Measurements from ENCODE around the gene TACC2.

TACC2 gene

DNA sequence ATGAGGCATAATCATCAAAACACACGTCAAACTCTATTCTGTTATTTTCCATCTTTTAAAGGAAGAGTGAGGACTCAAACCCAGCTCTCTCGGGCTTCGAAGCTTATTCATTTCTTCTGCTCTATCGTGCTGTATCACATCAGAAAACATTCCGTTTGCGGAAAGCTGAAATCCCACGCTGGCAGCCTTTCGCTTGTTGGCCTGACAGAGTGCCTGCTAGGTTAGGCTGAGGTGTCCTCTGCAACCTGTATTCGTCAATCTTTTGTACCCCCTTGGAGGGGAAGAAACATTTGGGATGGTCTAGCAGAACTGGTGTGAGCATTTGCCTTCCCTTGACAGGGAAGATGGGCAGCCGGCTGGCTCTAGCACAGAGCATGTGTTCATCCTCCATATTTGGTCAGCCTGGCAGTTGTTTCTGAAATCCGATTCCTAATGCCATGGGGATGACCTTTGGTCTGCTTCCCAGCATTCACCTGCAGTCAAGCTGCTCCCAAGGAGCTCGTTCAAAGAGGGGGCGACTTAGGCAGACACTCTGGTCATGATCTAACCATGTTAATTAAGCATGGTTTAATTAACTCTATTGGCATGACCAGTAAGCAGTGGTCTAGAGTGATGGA lies 55.2 kb downstream of the TACC2 start:
- H3K4me3 ChIP-seq (ENCODE audit: low read length): no peak overlapping the region
- TF ChIP-seq, protein P1, sequence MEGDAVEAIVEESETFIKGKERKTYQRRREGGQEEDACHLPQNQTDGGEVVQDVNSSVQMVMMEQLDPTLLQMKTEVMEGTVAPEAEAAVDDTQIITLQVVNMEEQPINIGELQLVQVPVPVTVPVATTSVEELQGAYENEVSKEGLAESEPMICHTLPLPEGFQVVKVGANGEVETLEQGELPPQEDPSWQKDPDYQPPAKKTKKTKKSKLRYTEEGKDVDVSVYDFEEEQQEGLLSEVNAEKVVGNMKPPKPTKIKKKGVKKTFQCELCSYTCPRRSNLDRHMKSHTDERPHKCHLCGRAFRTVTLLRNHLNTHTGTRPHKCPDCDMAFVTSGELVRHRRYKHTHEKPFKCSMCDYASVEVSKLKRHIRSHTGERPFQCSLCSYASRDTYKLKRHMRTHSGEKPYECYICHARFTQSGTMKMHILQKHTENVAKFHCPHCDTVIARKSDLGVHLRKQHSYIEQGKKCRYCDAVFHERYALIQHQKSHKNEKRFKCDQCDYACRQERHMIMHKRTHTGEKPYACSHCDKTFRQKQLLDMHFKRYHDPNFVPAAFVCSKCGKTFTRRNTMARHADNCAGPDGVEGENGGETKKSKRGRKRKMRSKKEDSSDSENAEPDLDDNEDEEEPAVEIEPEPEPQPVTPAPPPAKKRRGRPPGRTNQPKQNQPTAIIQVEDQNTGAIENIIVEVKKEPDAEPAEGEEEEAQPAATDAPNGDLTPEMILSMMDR (conservative IDR thresholded peaks at IDR 0.05; ENCODE audit: low read depth, low read length): no peak
- DNase-seq (ENCODE audit: low read depth): no peak

DNA sequence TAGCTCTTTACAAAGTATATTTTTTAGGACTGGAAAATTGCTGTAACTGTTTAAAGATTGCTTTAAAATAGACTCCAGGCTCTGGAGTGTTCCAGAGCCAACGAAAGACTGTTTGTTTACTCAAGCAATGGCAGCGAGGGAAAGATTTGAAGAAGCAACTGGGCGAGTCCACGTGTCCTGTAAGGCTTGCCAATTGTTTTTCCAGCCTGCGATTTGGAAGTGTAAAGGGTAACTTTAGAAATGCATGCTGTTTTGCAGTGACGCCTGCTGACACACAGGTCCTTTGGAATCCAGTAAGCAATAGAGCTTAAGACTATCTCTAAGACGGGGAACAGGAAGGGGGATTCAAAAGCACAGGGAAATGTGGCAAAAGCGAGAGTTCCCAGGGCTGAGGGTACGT lies 55.8 kb downstream of the TACC2 start:
- DNase-seq (ENCODE audit: low read depth): no peak
- no peak overlapping the region for H3K4me3 ChIP-seq (ENCODE audit: low read length)
- TF ChIP-seq, protein P1 (conservative IDR thresholded peaks at IDR 0.05; ENCODE audit: low read depth, low read length): no peak

DNA sequence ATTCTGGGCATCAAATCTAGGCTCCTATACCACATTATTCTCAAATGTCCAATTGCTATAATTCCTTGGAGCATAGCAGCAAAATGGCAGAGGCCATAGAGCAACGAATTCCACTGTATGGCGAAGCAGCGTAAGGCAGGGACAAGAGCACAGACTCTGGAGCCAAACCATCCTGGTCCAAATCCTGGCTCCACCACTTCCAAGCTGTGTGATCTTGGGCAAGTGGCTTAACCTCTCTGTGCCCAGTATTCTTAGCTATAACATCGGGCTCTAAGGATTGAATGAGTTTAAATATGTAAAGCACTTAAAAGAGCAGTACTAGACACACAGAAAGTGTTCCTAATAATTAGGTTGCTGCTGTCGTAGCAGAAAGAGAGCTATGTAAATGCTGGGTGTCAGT lies 56.2 kb downstream of the TACC2 start:
- DNase-seq (ENCODE audit: low read depth): no peak
- H3K4me3 ChIP-seq (ENCODE audit: low read length): no peak overlapping the region
- TF ChIP-seq, protein P1 (conservative IDR thresholded peaks at IDR 0.05; ENCODE audit: low read depth, low read length): no peak

DNA sequence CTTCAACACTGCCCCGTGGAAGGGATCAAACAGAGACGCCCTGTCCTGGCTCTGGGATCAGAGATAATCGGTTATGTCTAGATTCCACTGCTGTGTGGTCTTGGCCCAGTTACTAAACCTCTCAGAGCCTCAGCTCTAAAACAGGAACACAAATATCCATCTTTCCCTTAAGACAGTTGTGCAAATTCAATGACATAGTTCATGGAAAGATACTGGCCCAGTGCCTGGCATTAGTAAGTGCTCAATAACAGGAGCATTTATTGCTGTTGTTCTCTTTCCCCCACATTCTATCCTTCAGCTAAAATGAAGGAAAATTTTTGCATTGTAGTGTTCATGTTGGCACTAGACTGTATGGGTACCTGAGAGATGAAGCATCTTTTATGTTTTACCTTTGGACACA lies 58.6 kb downstream of the TACC2 start:
- H3K4me3 ChIP-seq (ENCODE audit: low read length): no peak overlapping the region
- no peak for DNase-seq (ENCODE audit: low read depth)
- TF ChIP-seq, protein P1 (conservative IDR thresholded peaks at IDR 0.05; ENCODE audit: low read depth, low read length): no peak

DNA sequence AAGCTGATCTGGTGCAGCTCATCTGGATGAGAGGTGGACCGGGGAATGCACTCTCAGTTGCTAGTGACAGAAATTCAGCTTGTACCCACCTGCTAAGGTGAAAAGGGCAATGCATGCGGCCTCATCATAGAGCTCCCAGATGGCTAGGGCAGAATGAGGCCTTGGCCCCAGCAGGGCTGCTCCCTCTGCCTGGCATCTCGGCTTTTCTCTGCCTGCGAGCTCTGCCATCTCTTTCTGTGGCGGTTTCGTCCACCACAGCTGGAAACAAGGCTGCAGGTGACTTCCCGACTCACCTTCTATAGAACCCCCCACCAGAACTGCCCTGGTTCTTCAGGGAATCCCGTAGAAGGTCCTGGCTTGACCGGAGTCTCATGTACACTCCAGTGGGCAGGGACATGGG lies 60.1 kb downstream of the TACC2 start:
- no peak for DNase-seq (ENCODE audit: low read depth)
- H3K4me3 ChIP-seq (ENCODE audit: low read length): no peak overlapping the region
- TF ChIP-seq, protein P1 (conservative IDR thresholded peaks at IDR 0.05; ENCODE audit: low read depth, low read length): no peak

DNA sequence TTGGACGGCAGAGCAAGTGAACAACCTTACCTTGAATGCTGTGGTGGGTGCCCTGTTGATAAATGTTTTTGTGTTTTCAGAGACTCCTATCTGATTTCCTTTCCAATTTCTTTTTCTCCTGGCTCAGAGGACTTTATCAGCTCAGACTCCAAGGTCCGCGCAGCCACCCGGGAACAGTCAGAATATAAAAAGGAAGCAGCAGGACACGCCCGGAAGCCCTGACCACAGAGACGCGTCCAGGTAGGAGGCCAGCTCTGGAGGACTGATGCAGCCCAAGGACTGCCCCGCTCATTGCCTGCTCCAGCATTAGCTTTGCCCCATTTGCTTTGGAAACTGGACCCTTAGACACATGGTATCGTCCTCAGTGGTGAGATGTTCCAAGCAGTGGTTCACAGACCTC lies 61.3 kb downstream of the TACC2 start:
- TF ChIP-seq, protein P1 (conservative IDR thresholded peaks at IDR 0.05; ENCODE audit: low read depth, low read length): no peak
- no peak for DNase-seq (ENCODE audit: low read depth)
- H3K4me3 ChIP-seq (ENCODE audit: low read length): no peak overlapping the region

DNA sequence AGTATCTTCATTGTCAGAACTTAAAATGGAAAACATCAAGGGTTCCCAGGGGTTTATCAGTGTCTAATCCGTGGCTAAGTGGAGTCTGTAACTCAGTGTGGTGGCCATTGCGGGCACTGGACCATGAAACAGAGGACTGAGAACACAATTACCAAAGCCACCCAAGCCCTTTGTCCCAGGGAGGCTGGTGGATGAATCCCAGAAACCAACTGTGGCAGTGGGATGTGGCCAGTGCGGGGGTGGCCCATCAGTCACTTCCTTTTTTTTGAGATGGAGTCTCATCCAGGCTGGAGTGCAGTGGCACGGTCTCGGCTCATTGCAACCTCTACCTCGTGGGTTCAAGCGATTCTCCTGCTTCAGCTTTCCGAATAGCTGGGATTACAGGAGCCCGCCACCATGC lies 61.8 kb downstream of the TACC2 start:
- DNase-seq (ENCODE audit: low read depth): no peak
- TF ChIP-seq, protein P1 (conservative IDR thresholded peaks at IDR 0.05; ENCODE audit: low read depth, low read length): no peak
- H3K4me3 ChIP-seq (ENCODE audit: low read length): no peak overlapping the region

Measured in retinal pigment epithelial cell (primary cell).